GDM1 (cell line): ENCODE results near the gene SLC35F4.

ENCODE experiments used
- DNase-seq: peaks from one replicate; lab custom pipeline; 2025; lab: John Stamatoyannopoulos, UW

Gene SLC35F4

GRCh38 chr14:57617510-57617909, 248.4 kb downstream of the SLC35F4 start:
- DNase-seq, result no peak

DNA sequence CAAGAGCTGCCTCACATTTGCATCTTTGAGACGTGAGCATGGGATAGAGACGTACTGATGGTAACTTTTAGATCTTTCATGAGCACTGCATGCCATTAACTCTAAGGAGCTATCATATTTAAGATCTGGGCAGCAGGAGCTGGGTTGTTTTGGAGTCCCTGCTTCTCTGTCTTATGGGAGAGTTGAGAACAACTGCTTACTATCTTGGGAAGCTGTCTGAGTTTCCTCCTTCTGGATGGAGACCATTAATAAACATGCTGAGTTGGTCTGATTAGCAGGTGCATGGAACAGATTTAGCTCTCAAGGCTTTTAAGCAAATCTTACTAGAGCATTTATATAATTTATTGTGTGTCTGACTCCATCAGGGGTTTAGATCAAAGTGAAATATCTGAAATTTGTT, 252.9 kb downstream of the SLC35F4 start:
- DNase-seq, result no peak

- no peak for DNase-seq
Measured at GRCh38 chr14:57611555-57612075, 254.3 kb downstream of the SLC35F4 start.

DNA sequence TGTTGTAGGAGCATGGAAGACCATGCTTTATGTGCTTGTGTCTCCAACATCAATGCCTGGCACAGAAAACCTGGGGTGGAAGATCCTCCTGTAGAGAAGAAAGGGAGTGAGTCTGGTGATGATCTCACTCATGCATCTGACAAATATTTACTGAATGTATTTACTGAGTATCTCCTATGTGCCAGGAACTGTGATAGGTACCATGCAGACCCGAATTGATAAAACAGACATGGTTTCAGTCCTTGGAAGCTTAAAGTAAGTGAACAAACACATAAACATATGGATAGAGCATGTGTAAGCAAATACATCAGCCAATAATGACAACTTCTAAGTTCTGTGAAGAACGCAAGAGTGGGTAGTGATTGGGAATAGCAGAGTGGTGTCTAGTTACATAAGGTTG, 255.3 kb downstream of the SLC35F4 start:
- DNase-seq, result no peak

GRCh38 chr14:57609192-57610075, 256.5 kb downstream of the SLC35F4 start:
- no peak for DNase-seq

DNA sequence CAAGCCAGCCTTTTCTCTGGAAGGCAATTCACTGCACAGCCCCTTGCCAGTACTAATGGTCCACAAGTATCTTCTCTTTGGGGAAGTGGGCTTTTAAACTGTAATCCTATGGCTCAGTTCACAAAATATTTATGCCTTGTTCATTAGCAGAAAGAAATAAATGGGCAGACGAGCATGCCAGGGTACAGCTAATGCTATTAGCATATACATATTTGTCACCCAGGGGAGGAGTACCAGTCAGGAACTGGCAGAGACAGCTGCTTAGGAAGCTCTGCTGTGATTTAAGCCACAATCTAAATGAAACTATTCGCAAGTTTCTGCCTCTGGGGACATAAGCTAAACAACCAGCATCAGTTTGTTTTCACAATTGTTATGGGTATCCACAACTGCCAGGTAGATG, 258.8 kb downstream of the SLC35F4 start:
- DNase-seq, result no peak

- no peak for DNase-seq
Measured at GRCh38 chr14:57583396-57583795, 282.5 kb downstream of the SLC35F4 start.

- no peak for DNase-seq
Measured at GRCh38 chr14:57582746-57583145, 283.1 kb downstream of the SLC35F4 start.

GRCh38 chr14:57578801-57579200, 287.1 kb downstream of the SLC35F4 start:
- DNase-seq, result no peak

GRCh38 chr14:57576498-57576897, 289.4 kb downstream of the SLC35F4 start:
- DNase-seq, result no peak

DNA sequence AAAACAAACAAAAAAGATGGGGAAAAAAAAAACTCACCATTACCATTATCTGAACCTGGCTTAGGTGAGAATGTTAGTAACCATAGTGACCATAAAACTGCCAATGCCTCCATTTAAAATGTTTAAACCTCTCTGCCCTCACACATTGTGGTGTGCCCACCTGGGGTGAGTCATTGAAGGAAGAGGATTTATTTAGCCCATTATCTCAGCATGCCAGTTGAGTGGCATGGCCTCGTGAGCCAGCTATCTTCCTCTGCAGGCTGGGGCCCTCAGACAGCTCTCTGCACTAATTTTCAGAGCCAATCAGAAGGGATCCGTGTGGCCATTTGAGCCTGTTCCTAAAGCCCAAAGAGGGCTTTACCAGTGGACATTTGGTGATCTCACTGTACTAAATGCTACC, 290.4 kb downstream of the SLC35F4 start:
- no peak for DNase-seq

DNA sequence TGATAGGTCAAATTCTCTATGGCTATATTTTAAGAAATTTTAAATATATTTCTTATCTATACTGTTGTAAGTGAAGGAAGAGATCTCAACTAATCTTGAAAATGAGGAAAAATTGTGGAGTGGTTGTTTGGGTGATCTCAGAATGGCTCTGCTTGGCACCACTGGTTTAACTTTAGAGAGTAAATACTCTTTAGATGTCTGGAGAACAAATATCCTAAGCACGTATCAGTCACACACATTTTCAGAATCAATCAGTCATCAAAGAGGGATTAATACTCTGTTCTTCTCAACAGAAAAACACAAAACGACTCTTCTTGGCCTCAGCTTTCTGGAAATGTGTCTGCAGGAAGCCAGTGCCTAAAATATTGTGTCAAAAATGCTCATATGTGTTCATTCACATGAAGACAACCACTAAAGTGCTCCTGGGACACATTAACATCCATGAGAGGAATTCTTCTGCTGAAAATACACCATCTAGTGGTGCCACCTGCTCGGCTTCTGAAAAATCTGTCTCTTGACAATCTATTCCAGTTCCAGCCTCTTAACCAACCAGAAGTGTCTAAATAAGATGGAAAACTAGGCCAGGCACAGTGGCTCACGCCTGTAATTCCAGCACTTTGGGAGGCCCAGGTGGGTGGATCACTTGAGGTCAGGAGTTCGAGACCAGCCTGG, 291.1 kb downstream of the SLC35F4 start:
- no peak for DNase-seq

GRCh38 chr14:57573173-57573572, 292.7 kb downstream of the SLC35F4 start:
- DNase-seq, result no peak

DNA sequence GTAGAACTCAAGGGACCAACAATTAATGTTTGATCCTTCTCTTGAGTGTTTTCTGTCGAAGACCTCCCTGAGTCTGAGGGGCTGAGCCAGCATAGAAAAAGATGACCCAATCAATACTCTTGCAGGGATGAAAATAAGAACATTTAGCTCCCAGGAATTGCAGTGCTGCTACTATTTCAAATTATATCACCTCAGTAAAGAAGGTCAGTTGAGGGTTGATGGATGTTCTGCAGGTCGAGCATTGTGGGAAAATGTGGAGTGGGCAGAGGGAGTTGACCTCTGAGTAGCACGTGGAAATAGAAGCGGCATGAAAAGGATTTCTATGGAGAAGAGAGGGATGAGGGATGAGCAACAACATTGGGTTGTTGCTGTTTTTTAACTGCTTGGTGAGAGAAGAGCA, 297.3 kb downstream of the SLC35F4 start:
- no peak for DNase-seq

GRCh38 chr14:57567220-57567619, 298.7 kb downstream of the SLC35F4 start:
- no peak for DNase-seq

DNA sequence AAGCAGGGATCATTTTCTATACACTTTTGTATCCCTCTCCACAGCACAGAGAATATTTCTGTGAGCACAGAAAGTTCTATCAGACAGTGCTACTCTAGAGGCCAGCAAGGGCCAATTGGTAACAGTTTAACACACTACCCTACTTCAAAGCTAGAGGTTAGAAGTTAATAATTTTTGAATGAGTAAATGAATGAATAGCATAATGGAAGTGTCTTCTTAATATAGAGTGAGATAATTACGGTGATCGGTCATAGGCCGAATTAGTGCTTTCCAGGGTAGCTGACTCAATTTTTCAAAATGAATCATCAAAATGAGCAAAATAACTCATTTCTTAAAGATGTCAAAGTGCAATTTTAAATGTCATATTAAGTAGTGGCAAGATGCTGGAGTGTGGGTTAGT, 305.2 kb downstream of the SLC35F4 start:
- DNase-seq, result no peak

GRCh38 chr14:57559576-57559975, 306.3 kb downstream of the SLC35F4 start:
- DNase-seq, result no peak

DNA sequence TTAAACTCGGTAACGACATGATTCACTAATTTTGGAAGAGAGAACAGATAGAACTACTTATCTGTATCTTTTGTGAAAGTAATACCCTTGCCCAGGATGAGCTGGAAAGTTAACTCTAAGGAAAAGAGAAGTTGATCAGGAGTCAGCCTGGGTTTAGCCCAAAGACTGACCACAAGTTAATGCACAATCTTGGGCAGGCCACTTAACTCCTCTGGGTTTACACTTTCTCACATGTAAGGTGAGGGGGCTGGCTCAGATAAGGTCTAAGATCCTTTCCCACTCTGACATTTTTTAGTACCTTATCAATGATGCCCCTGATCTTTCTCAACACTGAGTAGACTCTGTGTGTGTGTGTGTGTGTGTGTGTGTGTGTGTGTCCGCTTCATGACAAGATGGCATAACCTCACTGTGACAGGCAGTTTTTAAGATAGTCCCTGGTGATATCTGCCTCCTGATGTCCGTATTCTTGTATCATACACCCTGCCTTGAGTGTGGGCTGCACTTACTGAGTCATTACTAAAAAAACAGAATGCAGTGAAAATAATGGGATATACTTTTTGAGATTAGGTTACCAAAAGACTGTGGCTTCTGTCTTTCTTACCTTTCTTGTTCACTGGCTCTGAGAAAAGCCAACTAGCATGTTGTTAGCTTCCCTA, 316.0 kb downstream of the SLC35F4 start:
- no peak for DNase-seq

GRCh38 chr14:57549016-57549564, 316.8 kb downstream of the SLC35F4 start:
- DNase-seq, result no peak

DNA sequence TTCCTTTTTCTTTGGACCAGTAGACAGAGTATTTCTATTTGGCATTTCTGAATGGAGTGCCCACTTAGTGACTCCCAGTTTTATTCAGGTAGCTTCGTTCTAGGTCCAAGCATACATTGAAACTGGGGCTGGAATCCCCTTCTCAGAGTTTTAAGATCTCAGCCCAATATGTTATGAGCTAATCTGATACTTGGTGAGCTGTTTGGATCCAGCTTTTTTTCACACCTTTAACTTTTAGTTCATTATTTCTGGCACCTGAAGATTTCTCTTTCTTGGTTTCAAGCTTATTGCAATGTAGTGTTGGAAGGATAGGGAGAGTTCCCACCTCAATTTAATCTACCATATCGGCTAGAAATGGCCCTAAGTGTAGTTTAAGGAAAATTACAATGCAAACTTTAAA, 318.8 kb downstream of the SLC35F4 start:
- no peak for DNase-seq

DNA sequence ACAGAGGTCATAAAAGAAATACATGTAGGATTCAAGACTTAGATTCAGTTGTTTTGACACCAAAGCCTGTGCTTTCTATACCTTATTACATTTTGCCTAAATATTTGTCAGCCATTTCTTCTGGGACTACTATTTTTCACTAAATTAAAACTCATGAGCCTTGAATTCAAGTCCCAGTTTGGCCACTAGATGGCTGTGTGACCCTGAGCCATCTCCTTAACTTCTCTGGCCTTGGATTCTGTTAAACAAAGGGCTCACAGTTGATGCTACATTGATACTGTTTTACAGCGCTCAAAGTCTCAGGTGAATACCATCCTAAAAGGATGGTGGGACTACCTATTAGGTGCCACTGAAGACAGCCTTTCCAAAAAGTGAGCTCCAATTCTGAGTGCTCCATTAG, 332.7 kb downstream of the SLC35F4 start:
- no peak for DNase-seq

DNA sequence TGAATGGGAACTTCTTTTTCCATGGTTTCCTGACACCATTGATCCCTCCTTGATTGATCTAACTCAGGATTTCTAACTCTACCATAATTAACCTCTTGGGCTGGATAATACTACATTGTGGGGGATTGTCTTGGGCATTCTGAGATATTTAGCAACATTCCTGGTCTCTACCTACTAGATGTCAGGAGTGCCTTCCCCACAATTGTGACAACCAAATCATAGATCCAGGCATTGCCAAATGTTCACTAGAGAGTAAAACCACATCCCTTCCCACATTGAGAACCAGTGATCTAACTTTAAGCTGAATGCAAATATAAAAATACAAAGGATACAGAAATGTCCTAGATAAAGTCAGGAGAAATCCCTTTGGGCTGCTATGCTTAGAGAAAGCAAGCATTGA, 335.3 kb downstream of the SLC35F4 start:
- no peak for DNase-seq
